ENCODE results near the gene PTPA.
"Not testable (repeated sequence)": the region's sequence is repeated elsewhere in the genome, so short reads cannot be mapped to it uniquely, and the experiment has no call there.

PTPA gene

GRCh38 chr9:129108805-129109536, 2.2 kb upstream of the PTPA start:
- Histone ChIP-seq H3K9ac (ENCODE audit: low read depth in 1 of 2, low read length in 2 of 2) (peak overlapping the region; percentile 33 to 47), H3K4me1 (ENCODE audit: control insufficient read depth in 1 of 2, insufficient read depth in 2 of 2, low read length in 2 of 2) (peaks cover 23 to 25% of the 10 kb centered on the region in 2 donors), H3K27me3 (ENCODE audit: control insufficient read depth in 1 of 2, insufficient read depth in 2 of 2, low read length in 2 of 2) (no peaks in the 10 kb centered on the region), H3K36me3 (ENCODE audit: control insufficient read depth in 1 of 2, insufficient read depth in 2 of 2, low read length in 2 of 2) (peaks cover 0 to 18% of the 10 kb centered on the region in 2 donors), H3K9me3 (ENCODE audit: control insufficient read depth in 1 of 2, low read length in 2 of 2) (no peaks in the 10 kb centered on the region), H3K4me3 (ENCODE audit: low read depth in 1 of 2, low read length in 2 of 2) (peak overlapping the region; percentile 65 to 82), H3K27ac (ENCODE audit: low read depth, low read length) (no peak overlapping the region)

GRCh38 chr9:129109537-129109903, 1.7 kb upstream of the PTPA start:
- no peak overlapping the region for H3K27ac ChIP-seq (ENCODE audit: low read depth, low read length)
- H3K36me3 ChIP-seq (ENCODE audit: control insufficient read depth in 1 of 2, insufficient read depth in 2 of 2, low read length in 2 of 2): peaks cover 0 to 18% of the 10 kb centered on the region in 2 donors
- peak overlapping the region; percentile 65 to 82 for H3K4me3 ChIP-seq (ENCODE audit: low read depth in 1 of 2, low read length in 2 of 2)
- peaks cover 24 to 28% of the 10 kb centered on the region in 2 donors for H3K4me1 ChIP-seq (ENCODE audit: control insufficient read depth in 1 of 2, insufficient read depth in 2 of 2, low read length in 2 of 2)
- no peaks in the 10 kb centered on the region for H3K9me3 ChIP-seq (ENCODE audit: control insufficient read depth in 1 of 2, low read length in 2 of 2)
- peak overlapping the region; percentile 33 to 47 for H3K9ac ChIP-seq (ENCODE audit: low read depth in 1 of 2, low read length in 2 of 2)
- no peaks in the 10 kb centered on the region for H3K27me3 ChIP-seq (ENCODE audit: control insufficient read depth in 1 of 2, insufficient read depth in 2 of 2, low read length in 2 of 2)

GRCh38 chr9:129109952-129110739, 1.1 kb upstream of the PTPA start:
- H3K36me3 ChIP-seq (ENCODE audit: control insufficient read depth in 1 of 2, insufficient read depth in 2 of 2, low read length in 2 of 2): peaks cover 0 to 18% of the 10 kb centered on the region in 2 donors
- H3K4me3 ChIP-seq (ENCODE audit: low read depth in 1 of 2, low read length in 2 of 2): peak overlapping the region; percentile 65 to 82
- peak overlapping the region; percentile 26 for H3K27ac ChIP-seq (ENCODE audit: low read depth, low read length)
- peak overlapping the region; percentile 70 to 76 for H3K9ac ChIP-seq (ENCODE audit: low read depth in 1 of 2, low read length in 2 of 2)
- no peaks in the 10 kb centered on the region for H3K27me3 ChIP-seq (ENCODE audit: control insufficient read depth in 1 of 2, insufficient read depth in 2 of 2, low read length in 2 of 2)
- H3K4me1 ChIP-seq (ENCODE audit: control insufficient read depth in 1 of 2, insufficient read depth in 2 of 2, low read length in 2 of 2): peaks cover 29% of the 10 kb centered on the region in 2 donors
- no peaks in the 10 kb centered on the region for H3K9me3 ChIP-seq (ENCODE audit: control insufficient read depth in 1 of 2, low read length in 2 of 2)

DNA sequence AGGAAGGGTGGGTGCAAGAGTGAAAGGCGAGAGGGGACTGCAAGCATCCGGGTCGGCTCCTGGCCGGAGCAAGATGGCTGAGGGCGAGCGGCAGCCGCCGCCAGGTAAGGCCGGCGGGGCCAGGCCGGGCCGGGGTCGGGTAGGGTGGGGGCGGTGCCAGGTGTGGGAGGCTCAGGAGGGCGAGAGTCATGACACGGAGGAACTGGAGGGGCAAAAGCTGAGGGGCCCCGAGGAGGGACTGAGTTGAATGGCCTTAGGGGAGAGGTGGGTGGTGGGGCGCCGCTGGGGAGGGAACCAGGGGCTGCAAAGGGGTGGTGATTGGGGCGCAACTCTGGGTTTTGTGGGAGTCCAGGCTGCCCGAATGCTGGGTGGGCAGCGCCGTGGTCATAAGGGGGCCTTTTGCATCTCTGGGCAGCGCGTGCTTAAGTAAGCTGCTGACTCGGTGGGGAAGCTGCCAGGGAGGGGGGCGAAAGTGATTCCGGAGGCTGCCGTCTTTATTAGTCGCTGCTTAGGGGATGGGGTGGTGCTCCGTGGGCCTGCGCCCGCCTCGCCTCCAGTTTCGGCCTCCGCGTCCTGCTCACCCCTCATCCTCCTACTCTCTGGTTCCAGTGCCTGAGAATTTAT, 425 bp downstream of the PTPA start:
- H3K9me3 ChIP-seq (ENCODE audit: control insufficient read depth in 1 of 2, low read length in 2 of 2): no peaks in the 10 kb centered on the region
- peak overlapping the region; percentile 74 to 81 for H3K9ac ChIP-seq (ENCODE audit: low read depth in 1 of 2, low read length in 2 of 2)
- H3K27me3 ChIP-seq (ENCODE audit: control insufficient read depth in 1 of 2, insufficient read depth in 2 of 2, low read length in 2 of 2): no peaks in the 10 kb centered on the region
- H3K36me3 ChIP-seq (ENCODE audit: control insufficient read depth in 1 of 2, insufficient read depth in 2 of 2, low read length in 2 of 2): peaks cover 0 to 9% of the 10 kb centered on the region in 2 donors
- peaks cover 29% of the 10 kb centered on the region in 2 donors for H3K4me1 ChIP-seq (ENCODE audit: control insufficient read depth in 1 of 2, insufficient read depth in 2 of 2, low read length in 2 of 2)
- H3K27ac ChIP-seq (ENCODE audit: low read depth, low read length): peak overlapping the region; percentile 88
- H3K4me3 ChIP-seq (ENCODE audit: low read depth in 1 of 2, low read length in 2 of 2): peak overlapping the region; percentile 75 to 88

DNA sequence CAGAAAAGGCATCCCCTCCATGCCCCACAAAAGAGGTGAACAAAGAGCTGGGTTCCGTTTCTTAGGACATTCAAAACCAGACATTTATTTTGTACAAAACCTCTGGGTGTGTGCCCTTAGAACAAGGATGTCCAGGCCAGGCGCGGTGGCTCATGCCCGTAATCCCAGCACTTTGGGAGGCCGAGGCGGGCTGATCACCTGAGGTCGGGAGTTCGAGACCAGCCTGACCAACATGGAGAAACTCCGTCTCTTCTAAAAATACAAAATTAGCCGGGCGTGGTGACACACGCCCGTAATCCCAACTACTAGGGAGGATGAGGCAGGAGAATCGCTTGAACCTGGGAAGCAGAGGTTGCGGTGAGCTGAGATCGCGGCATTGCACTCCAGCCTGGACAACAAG, 1.3 kb downstream of the PTPA start:
- peak overlapping the region in 1 of 2 donors; percentile 81 for H3K9ac ChIP-seq (ENCODE audit: low read depth in 1 of 2, low read length in 2 of 2)
- peak overlapping the region; percentile 75 to 88 for H3K4me3 ChIP-seq (ENCODE audit: low read depth in 1 of 2, low read length in 2 of 2)
- not testable (repeated sequence) for H3K27me3 ChIP-seq (ENCODE audit: control insufficient read depth in 1 of 2, insufficient read depth in 2 of 2, low read length in 2 of 2); H3K36me3 ChIP-seq (ENCODE audit: control insufficient read depth in 1 of 2, insufficient read depth in 2 of 2, low read length in 2 of 2); H3K27ac ChIP-seq (ENCODE audit: low read depth, low read length); H3K9me3 ChIP-seq (ENCODE audit: control insufficient read depth in 1 of 2, low read length in 2 of 2)
- H3K4me1 ChIP-seq (ENCODE audit: control insufficient read depth in 1 of 2, insufficient read depth in 2 of 2, low read length in 2 of 2): peaks cover 29% of the 10 kb centered on the region in 2 donors

DNA sequence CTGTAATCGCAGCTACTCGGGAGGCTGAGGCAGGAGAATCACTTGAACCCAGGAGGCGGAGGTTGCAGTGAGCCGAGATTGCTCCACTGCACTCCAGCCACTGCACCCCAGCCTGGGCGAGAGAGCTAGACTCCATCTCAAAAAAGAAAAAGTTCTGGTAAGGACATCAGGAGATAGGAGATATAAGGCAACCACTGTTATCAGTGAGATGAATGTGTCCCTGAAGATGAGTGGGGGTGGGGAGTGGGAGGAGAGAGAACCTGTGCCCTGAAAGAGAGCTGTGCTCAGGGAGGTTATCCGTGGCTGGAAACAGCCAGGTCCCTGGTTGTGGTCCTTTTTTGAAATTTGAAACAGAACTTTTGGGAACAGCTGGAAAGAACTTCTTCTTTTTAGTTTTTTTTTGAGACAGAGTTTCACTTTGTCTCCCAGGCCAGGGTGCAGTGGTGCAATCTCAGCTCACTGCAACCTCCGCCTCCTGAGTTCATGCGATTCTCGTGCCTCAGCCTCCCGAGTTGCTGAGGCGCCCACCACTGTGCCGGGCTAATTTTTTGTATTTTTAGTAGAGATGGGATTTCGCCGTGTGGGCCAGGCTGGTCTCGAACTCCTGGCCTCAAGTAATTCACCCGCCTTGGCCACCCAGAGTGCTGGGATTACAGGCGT, 2.6 kb downstream of the PTPA start:
- no peaks in the 10 kb centered on the region for H3K36me3 ChIP-seq (ENCODE audit: control insufficient read depth in 1 of 2, insufficient read depth in 2 of 2, low read length in 2 of 2)
- H3K27me3 ChIP-seq (ENCODE audit: control insufficient read depth in 1 of 2, insufficient read depth in 2 of 2, low read length in 2 of 2): no peaks in the 10 kb centered on the region
- no peaks in the 10 kb centered on the region for H3K9me3 ChIP-seq (ENCODE audit: control insufficient read depth in 1 of 2, low read length in 2 of 2)
- no peak overlapping the region for H3K9ac ChIP-seq (ENCODE audit: low read depth in 1 of 2, low read length in 2 of 2)
- H3K4me3 ChIP-seq (ENCODE audit: low read depth in 1 of 2, low read length in 2 of 2): no peak overlapping the region
- no peak overlapping the region for H3K27ac ChIP-seq (ENCODE audit: low read depth, low read length)
- H3K4me1 ChIP-seq (ENCODE audit: control insufficient read depth in 1 of 2, insufficient read depth in 2 of 2, low read length in 2 of 2): peaks cover 22 to 25% of the 10 kb centered on the region in 2 donors

GRCh38 chr9:129118799-129119198, 7.6 kb downstream of the PTPA start:
- H3K27ac ChIP-seq (ENCODE audit: low read depth, low read length): no peak overlapping the region
- no peaks in the 10 kb centered on the region for H3K9me3 ChIP-seq (ENCODE audit: control insufficient read depth in 1 of 2, low read length in 2 of 2)
- peaks cover 5 to 7% of the 10 kb centered on the region in 2 donors for H3K4me1 ChIP-seq (ENCODE audit: control insufficient read depth in 1 of 2, insufficient read depth in 2 of 2, low read length in 2 of 2)

GRCh38 chr9:129121483-129121882, 10.3 kb downstream of the PTPA start:
- H3K36me3 ChIP-seq (ENCODE audit: control insufficient read depth in 1 of 2, insufficient read depth in 2 of 2, low read length in 2 of 2): peaks cover 14 to 44% of the 10 kb centered on the region in 2 donors
- H3K27me3 ChIP-seq (ENCODE audit: control insufficient read depth in 1 of 2, insufficient read depth in 2 of 2, low read length in 2 of 2): no peaks in the 10 kb centered on the region
- H3K27ac ChIP-seq (ENCODE audit: low read depth, low read length): no peak overlapping the region
- H3K9ac ChIP-seq (ENCODE audit: low read depth in 1 of 2, low read length in 2 of 2): no peak overlapping the region
- no peaks in the 10 kb centered on the region for H3K9me3 ChIP-seq (ENCODE audit: control insufficient read depth in 1 of 2, low read length in 2 of 2)
- no peaks in the 10 kb centered on the region for H3K4me1 ChIP-seq (ENCODE audit: control insufficient read depth in 1 of 2, insufficient read depth in 2 of 2, low read length in 2 of 2)
- H3K4me3 ChIP-seq (ENCODE audit: low read depth in 1 of 2, low read length in 2 of 2): no peak overlapping the region

More at GRCh38 chr9:129118799-129119198, 7.6 kb downstream of the PTPA start:
- Histone ChIP-seq H3K4me3 (ENCODE audit: low read depth in 1 of 2, low read length in 2 of 2) (no peak overlapping the region), H3K9ac (ENCODE audit: low read depth in 1 of 2, low read length in 2 of 2) (no peak overlapping the region), H3K36me3 (ENCODE audit: control insufficient read depth in 1 of 2, insufficient read depth in 2 of 2, low read length in 2 of 2) (peaks cover 14 to 30% of the 10 kb centered on the region in 2 donors), H3K27me3 (ENCODE audit: control insufficient read depth in 1 of 2, insufficient read depth in 2 of 2, low read length in 2 of 2) (no peaks in the 10 kb centered on the region)

GRCh38 chr9:129122133-129122532, 10.9 kb downstream of the PTPA start:
- Histone ChIP-seq H3K9ac (ENCODE audit: low read depth in 1 of 2, low read length in 2 of 2) (no peak overlapping the region), H3K27ac (ENCODE audit: low read depth, low read length) (no peak overlapping the region), H3K4me1 (ENCODE audit: control insufficient read depth in 1 of 2, insufficient read depth in 2 of 2, low read length in 2 of 2) (no peaks in the 10 kb centered on the region), H3K36me3 (ENCODE audit: control insufficient read depth in 1 of 2, insufficient read depth in 2 of 2, low read length in 2 of 2) (peaks cover 15 to 48% of the 10 kb centered on the region in 2 donors), H3K9me3 (ENCODE audit: control insufficient read depth in 1 of 2, low read length in 2 of 2) (no peaks in the 10 kb centered on the region), H3K27me3 (ENCODE audit: control insufficient read depth in 1 of 2, insufficient read depth in 2 of 2, low read length in 2 of 2) (no peaks in the 10 kb centered on the region), H3K4me3 (ENCODE audit: low read depth in 1 of 2, low read length in 2 of 2) (no peak overlapping the region)

Data from duodenal mucosa (tissue), 2 donors.